Parathyroid adenoma (tissue), 2 donors: Measurements from ENCODE around the gene TYK2.

Experiments used
- H2AFZ ChIP-seq: fragments of 300-600 bp; sonication (generic); one replicate; pipeline ENCODE4 v1.7.0; 2017; ENCODE audit warnings: antibody characterized with exemption, mild to moderate bottlenecking
- H3K27ac ChIP-seq: fragments of 300-600 bp; sonication (generic); one replicate; pipeline ENCODE4 v1.7.0; 2017
- H3K27me3 ChIP-seq: fragments of 300-600 bp; sonication (generic); one replicate; pipeline ENCODE4 v1.7.0; 2017; ENCODE audit warnings: low read length; ENCODE audit not compliant: control insufficient read depth, insufficient read depth
- H3K36me3 ChIP-seq: fragments of 300-600 bp; sonication (generic); one replicate; pipeline ENCODE4 v1.7.0; 2017; ENCODE audit warnings: low read length; ENCODE audit not compliant: control insufficient read depth, insufficient read depth
- H3K4me1 ChIP-seq: fragments of 300-600 bp; sonication (generic); one replicate; pipeline ENCODE4 v1.7.0; 2017; ENCODE audit warnings: control low read depth
- H3K4me2 ChIP-seq: fragments of 300-600 bp; sonication (generic); one replicate; pipeline ENCODE4 v1.7.0; 2017; ENCODE audit warnings: low read length
- H3K4me3 ChIP-seq: fragments of 300-600 bp; sonication (generic); one replicate; pipeline ENCODE4 v1.7.0; 2017; ENCODE audit warnings: low read depth, low read length
- H3K79me2 ChIP-seq: fragments of 300-600 bp; sonication (generic); one replicate; pipeline ENCODE4 v1.7.0; 2017; ENCODE audit warnings: control low read depth
- H3K9ac ChIP-seq: fragments of 300-600 bp; sonication (generic); one replicate; pipeline ENCODE4 v1.7.0; 2017; ENCODE audit warnings: mild to moderate bottlenecking
- H3K9me3 ChIP-seq: fragments of 300-600 bp; sonication (generic); one replicate; pipeline ENCODE4 v1.7.0; 2017; ENCODE audit warnings: low read length; ENCODE audit not compliant: control insufficient read depth
- TF ChIP-seq, protein P1 (sequence below): fragments of 300-600 bp; sonication (generic); IDR thresholded peaks from one replicate; pipeline ENCODE4 v1.7.0; 2017; ENCODE audit warnings: antibody characterized with exemption, mild to moderate bottlenecking
- donor health status: primary hyperparathyroidism.

The TYK2 gene

GRCh38 chr19:10328558-10329429, 51.6 kb downstream of the TYK2 start:
- no peak overlapping the region for H2AFZ ChIP-seq
- H3K27me3 ChIP-seq, result no peaks in the 10 kb centered on the region
- no peaks in the 10 kb centered on the region for H3K36me3 ChIP-seq
- peaks cover 8% of the 10 kb centered on the region for H3K79me2 ChIP-seq
- H3K9me3 ChIP-seq, result no peaks in the 10 kb centered on the region
- H3K27ac ChIP-seq, result no peak overlapping the region
- no peak overlapping the region for H3K9ac ChIP-seq
- H3K4me3 ChIP-seq, result no peak overlapping the region
- no peak overlapping the region for H3K4me2 ChIP-seq
- TF ChIP-seq, protein P1, sequence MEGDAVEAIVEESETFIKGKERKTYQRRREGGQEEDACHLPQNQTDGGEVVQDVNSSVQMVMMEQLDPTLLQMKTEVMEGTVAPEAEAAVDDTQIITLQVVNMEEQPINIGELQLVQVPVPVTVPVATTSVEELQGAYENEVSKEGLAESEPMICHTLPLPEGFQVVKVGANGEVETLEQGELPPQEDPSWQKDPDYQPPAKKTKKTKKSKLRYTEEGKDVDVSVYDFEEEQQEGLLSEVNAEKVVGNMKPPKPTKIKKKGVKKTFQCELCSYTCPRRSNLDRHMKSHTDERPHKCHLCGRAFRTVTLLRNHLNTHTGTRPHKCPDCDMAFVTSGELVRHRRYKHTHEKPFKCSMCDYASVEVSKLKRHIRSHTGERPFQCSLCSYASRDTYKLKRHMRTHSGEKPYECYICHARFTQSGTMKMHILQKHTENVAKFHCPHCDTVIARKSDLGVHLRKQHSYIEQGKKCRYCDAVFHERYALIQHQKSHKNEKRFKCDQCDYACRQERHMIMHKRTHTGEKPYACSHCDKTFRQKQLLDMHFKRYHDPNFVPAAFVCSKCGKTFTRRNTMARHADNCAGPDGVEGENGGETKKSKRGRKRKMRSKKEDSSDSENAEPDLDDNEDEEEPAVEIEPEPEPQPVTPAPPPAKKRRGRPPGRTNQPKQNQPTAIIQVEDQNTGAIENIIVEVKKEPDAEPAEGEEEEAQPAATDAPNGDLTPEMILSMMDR, result no peak
- H3K4me1 ChIP-seq, result peaks cover 8% of the 10 kb centered on the region

- Histone ChIP-seq H3K4me1 (peaks cover 8% of the 10 kb centered on the region), H3K9me3 (no peaks in the 10 kb centered on the region), H2AFZ (no peak overlapping the region), H3K79me2 (peaks cover 8% of the 10 kb centered on the region), H3K4me2 (no peak overlapping the region), H3K4me3 (no peak overlapping the region), H3K27ac (no peak overlapping the region), H3K9ac (no peak overlapping the region), H3K36me3 (no peaks in the 10 kb centered on the region), H3K27me3 (no peaks in the 10 kb centered on the region)
- TF ChIP-seq, protein P1, result no peak
These were observed 52.6 kb downstream of the TYK2 start for GRCh38 chr19:10327793-10328192.

DNA sequence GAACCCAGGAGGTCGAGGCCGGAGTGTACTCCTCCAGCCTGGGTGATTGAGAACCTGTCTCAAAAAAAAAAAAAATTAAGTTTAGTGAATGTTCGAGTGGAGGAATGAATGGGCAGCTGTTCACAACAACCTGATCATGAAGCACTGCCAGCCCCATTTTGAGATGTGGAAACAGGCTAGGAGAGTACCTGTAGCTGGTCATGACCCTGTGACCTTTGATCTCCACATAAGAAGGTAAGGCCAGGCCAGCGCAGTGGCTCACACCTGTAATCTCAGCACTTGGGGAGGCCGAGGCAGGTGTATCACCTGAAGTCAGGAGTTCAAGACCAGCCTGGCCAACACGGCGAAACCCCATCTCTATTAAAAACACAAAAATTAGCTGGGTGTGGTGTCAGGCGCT, 54.6 kb downstream of the TYK2 start:
- TF ChIP-seq, protein P1, result no peak
- Histone ChIP-seq H3K9ac (no peak overlapping the region), H3K4me1 (no peaks in the 10 kb centered on the region)

DNA sequence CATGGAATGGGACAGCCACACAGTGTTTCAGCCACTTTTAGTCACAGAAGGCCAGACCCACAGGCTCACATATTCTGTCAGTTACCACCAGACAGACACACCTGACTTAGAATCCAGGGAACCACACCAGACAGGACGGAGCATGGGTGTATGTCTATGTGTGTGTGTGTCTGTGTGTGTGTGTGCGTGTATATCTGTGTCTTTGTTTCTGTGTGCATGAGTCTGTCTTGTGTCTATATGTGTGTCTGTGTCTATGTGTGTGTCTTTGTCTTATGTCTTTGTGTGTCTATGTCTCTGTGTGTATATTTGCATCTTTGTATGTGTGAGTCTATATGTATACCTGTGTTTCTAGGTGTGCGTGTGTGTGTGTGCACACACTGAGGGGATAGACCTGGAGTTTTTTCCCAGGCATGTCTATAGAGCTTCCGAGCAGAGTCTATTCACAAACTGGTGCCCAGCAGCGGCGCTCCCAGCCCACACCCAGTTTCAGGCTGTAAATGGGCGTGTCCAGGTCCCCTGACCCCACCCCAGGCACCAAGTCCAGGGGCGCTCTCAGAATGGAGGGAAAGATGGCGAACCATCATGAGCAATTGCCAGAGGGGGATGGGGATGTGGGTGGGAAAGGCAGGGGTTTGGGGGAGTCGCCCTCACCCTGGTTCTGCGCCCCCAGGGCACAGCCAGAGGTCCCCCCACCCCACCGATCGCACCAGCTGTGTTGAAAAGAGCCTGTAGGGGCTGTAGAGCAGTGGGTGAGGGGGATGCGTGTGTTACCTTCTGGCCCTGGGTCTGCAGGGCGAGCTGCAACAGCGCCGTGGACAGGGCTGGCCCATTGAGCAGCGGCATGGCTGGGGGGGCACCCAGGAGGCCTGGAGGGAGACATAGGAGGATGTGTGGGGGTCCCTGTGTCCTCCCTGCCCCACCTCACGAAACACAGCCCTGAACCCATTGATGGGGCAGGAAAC, 58.2 kb downstream of the TYK2 start:
- H3K27me3 ChIP-seq, result no peaks in the 10 kb centered on the region
- H2AFZ ChIP-seq, result no peak overlapping the region
- H3K79me2 ChIP-seq, result peaks cover 3% of the 10 kb centered on the region
- no peaks in the 10 kb centered on the region for H3K36me3 ChIP-seq
- TF ChIP-seq, protein P1, result no peak
- H3K4me1 ChIP-seq, result no peaks in the 10 kb centered on the region
- H3K9ac ChIP-seq, result no peak overlapping the region
- no peaks in the 10 kb centered on the region for H3K9me3 ChIP-seq
- H3K27ac ChIP-seq, result no peak overlapping the region
- H3K4me2 ChIP-seq, result no peak overlapping the region
- no peak overlapping the region for H3K4me3 ChIP-seq

More for the DNA sequence above, 54.6 kb downstream of the TYK2 start:
- Histone ChIP-seq H3K27me3 (no peaks in the 10 kb centered on the region), H3K4me2 (no peak overlapping the region), H3K36me3 (no peaks in the 10 kb centered on the region), H3K9me3 (no peaks in the 10 kb centered on the region), H2AFZ (no peak overlapping the region), H3K79me2 (peaks cover 4% of the 10 kb centered on the region), H3K4me3 (no peak overlapping the region), H3K27ac (no peak overlapping the region)
